Ascending aorta (tissue), 2 donors: ENCODE measurements around the gene YY2. TPM values are rescaled to one million over a fixed set of nuclear protein-coding genes. Genes with fewer than 3 reads are reported as not detected.

Experiments
- DNase-seq, 2 donors: peaks; one replicate each; pipeline ENCODE4 v3.0.0-alpha.2; 2019; ENCODE audit warnings: low spot score in 2 of 2
- H3K27ac ChIP-seq, 2 donors: fragments of 200-600 bp; sonication (generic); one replicate each; pipeline ENCODE4 v1.5.1; 2016 to 2017; ENCODE audit warnings: mild to moderate bottlenecking in 1 of 2
- H3K27me3 ChIP-seq: fragments of 200-600 bp; sonication (generic); one replicate; pipeline ENCODE4 v1.5.1; 2017
- H3K36me3 ChIP-seq, 2 donors: fragments of 200-600 bp; sonication (generic); one replicate each; pipeline ENCODE4 v1.5.1; 2016
- H3K4me1 ChIP-seq, 2 donors: fragments of 200-600 bp; sonication (generic); one replicate each; pipeline ENCODE4 v1.5.1; 2016 to 2017; ENCODE audit warnings: mild to moderate bottlenecking in 1 of 2
- H3K4me3 ChIP-seq, 2 donors: fragments of 200-600 bp; sonication (generic); one replicate each; pipeline ENCODE4 v1.5.1; 2016 to 2017; ENCODE audit warnings: mild to moderate bottlenecking in 1 of 2
- H3K9me3 ChIP-seq, 2 donors: fragments of 200-600 bp; sonication (generic); one replicate each; pipeline ENCODE4 v1.5.1; 2016
- intact Hi-C: fragments of 100-400 bp; cut with DNase I; formaldehyde crosslinking; loops from one replicate; pipeline ENCODE4 v1.15.1; 2023
- total RNA-seq: library from RNA; depleted of rRNA; stranded (reverse); fragments of >200 nt; gene quantifications from one replicate; pipeline ENCODE4 v1.1.0, GENCODE V29; 2016
- TF ChIP-seq, protein P1 (sequence below), 3 experiments: fragments of 200-600 bp in 2 of 3; fragments of 450-650 bp in 1 of 3; sonication (generic) in 2 of 3; IDR thresholded peaks; one replicate each; pipeline ENCODE4 v1.5.1; 2016 to 2019; ENCODE audit warnings: antibody characterized with exemption in 3 of 3, mild to moderate bottlenecking in 1 of 3, moderate library complexity in 1 of 3

Gene YY2
- total RNA-seq, 1 donor from 2014 or later: not detected

DNA sequence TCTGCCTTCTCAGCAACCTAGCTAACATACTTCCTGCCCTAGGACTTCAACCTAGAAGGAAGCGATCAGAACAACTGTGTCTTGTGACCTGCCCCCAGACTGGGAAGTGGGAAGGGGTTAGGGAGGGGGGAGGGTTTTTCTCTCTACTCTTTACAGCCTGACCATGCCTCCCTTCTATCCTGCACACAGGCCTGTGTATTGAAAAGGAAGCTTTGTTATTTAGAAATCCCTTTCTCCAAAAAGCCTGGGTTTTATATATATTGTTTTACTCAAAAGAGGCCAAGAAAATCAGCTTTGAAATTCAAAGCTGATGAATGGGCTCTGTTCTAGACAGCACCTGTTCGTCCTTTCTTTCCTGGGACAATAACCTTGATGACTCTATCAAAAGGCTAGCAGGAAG lies 49.5 kb downstream of the YY2 start:
- H3K36me3 ChIP-seq: no peaks in the 10 kb centered on the region
- no peaks in the 10 kb centered on the region for H3K9me3 ChIP-seq
- no peak overlapping the region for H3K4me3 ChIP-seq
- H3K27ac ChIP-seq: no peak overlapping the region
- DNase-seq: no peak
- no peaks in the 10 kb centered on the region for H3K4me1 ChIP-seq
- TF ChIP-seq, protein P1, sequence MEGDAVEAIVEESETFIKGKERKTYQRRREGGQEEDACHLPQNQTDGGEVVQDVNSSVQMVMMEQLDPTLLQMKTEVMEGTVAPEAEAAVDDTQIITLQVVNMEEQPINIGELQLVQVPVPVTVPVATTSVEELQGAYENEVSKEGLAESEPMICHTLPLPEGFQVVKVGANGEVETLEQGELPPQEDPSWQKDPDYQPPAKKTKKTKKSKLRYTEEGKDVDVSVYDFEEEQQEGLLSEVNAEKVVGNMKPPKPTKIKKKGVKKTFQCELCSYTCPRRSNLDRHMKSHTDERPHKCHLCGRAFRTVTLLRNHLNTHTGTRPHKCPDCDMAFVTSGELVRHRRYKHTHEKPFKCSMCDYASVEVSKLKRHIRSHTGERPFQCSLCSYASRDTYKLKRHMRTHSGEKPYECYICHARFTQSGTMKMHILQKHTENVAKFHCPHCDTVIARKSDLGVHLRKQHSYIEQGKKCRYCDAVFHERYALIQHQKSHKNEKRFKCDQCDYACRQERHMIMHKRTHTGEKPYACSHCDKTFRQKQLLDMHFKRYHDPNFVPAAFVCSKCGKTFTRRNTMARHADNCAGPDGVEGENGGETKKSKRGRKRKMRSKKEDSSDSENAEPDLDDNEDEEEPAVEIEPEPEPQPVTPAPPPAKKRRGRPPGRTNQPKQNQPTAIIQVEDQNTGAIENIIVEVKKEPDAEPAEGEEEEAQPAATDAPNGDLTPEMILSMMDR (IDR thresholded peaks at IDR 0.05): no peak
- intact Hi-C loops: no loop called here
- H3K27me3 ChIP-seq: no peaks in the 10 kb centered on the region

DNA sequence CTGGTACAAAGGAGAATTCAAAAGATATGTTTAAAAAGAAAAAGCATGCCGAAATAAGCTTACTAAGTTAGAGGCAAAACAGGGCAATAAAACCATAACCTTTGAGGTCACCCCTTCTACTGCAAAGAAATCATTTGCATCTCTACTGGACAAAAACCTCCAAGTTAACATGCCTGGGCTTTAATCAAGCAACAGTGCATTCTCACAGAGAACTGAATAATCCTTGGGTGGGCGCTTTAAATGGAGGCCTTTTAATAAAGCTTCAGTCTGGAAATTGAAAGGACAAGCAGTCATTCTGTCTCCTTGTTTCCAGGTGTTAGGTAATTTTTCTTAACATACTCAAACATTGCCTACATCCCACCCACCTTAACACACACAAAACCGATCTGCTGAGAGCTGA lies 50.2 kb downstream of the YY2 start:
- TF ChIP-seq, protein P1 (IDR thresholded peaks at IDR 0.05): no peak
- Histone ChIP-seq H3K27ac (no peak overlapping the region), H3K4me1 (no peaks in the 10 kb centered on the region), H3K36me3 (no peaks in the 10 kb centered on the region), H3K4me3 (no peak overlapping the region), H3K9me3 (no peaks in the 10 kb centered on the region), H3K27me3 (no peaks in the 10 kb centered on the region)
- intact Hi-C loops: no loop called here
- no peak for DNase-seq

DNA sequence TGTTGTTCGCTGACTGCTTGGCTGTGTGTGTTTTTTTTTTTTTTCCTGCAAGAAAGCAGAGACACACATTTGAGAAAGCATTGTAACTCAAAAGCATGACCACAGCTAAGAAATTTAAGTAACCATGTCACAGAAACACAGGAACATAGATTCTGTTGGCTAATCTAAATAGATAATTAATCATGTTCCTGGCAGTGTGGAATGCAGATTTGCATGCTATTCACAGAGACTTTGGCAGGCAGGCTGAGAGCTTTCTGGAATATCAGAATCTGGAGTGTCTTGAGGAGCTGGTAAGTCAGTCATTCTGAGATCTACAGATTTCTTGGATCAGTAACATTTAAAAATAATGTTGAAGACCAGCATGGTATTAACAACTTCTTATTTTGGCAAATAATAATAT lies 51.5 kb downstream of the YY2 start:
- TF ChIP-seq, protein P1 (IDR thresholded peaks at IDR 0.05): no peak
- no peak for DNase-seq
- H3K4me3 ChIP-seq: no peak overlapping the region
- no peaks in the 10 kb centered on the region for H3K4me1 ChIP-seq
- H3K27ac ChIP-seq: no peak overlapping the region
- no peaks in the 10 kb centered on the region for H3K9me3 ChIP-seq
- intact Hi-C loops: no loop called here
- no peaks in the 10 kb centered on the region for H3K27me3 ChIP-seq
- no peaks in the 10 kb centered on the region for H3K36me3 ChIP-seq

Other genes with a start within 250 kb of the YY2 start
- not detected for gene KLHL34, start 197.7 kb upstream of the YY2 start, total RNA-seq
- not detected for gene SMPX, start 97.9 kb upstream of the YY2 start, total RNA-seq
- gene MBTPS2, start 16.4 kb upstream of the YY2 start, total RNA-seq: 6.2 TPM
- gene SMS, start 84.7 kb downstream of the YY2 start, total RNA-seq: 35.1 TPM
- gene PHEX, start 176.3 kb downstream of the YY2 start, total RNA-seq: 0.96 TPM